Measurements from ENCODE around the gene ECM2.

The ECM2 gene

GRCh38 chr9:92527832-92528521 lies 7.8 kb downstream of the ECM2 start:
- DNase-seq (ENCODE audit: low read depth) = no peak

DNA sequence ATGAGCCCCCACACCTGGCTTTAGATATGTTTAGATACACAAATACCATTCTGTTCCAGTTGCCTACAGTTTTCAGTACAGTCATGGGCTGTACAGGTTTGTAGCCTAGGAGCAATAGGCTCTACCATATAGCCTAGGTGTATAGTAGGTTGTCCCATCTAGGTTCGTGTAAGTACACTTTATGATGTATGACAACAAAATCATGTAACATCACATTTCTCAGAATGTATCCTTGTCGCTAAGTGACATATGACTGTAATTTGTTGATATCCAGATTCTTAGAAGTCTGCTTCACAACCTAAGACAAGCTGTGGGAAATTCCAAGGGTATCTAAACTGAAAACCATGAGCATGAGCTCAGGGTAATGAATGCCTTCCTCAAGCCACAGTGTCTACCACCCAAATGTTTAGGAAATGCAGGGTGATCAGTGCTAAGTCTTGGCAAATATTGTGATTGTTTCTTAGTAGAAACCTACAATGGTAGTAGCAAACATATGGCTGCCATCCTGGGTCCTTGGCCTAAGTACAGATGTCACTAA lies 8.4 kb downstream of the ECM2 start:
- DNase-seq (ENCODE audit: low read depth) = no peak

DNA sequence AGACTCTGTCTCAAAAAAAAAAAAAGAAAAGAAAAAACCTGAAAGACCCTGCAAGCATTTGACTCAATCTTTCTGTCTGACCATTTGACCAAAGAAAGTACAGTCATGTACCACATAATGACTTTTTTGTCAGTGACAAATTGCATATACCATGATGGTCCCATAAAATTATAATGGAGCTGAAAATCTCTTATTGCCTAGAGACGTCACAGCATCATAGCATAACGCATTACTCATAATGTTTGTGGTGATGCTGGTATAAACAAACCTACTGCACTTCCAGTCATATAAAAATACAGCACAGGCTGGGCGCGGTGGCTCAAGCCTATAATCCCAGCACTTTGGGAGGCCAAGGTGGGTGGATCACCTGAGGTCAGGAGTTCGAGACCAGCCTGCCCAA lies 10.5 kb downstream of the ECM2 start:
- DNase-seq (ENCODE audit: low read depth) = no peak

DNA sequence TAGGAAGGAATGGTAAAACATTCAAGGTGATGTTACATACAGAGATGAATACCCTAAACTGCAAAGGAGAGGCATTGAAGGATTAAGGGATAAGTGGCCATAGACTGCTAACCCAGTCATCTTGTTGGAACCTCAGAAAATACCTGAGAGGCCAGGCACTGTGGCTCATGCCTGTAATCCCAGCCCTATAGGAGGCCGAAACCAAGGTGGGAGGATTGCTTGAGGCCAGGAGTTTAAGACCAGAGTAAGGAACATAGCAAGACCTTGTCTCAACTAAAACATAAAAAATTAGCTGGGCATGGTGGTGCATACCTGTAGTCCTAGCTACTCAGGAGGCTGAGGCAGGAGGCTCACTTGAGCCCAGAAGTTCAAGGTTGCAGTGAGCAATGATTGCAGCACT lies 10.9 kb downstream of the ECM2 start:
- DNase-seq (ENCODE audit: low read depth) = no peak

DNA sequence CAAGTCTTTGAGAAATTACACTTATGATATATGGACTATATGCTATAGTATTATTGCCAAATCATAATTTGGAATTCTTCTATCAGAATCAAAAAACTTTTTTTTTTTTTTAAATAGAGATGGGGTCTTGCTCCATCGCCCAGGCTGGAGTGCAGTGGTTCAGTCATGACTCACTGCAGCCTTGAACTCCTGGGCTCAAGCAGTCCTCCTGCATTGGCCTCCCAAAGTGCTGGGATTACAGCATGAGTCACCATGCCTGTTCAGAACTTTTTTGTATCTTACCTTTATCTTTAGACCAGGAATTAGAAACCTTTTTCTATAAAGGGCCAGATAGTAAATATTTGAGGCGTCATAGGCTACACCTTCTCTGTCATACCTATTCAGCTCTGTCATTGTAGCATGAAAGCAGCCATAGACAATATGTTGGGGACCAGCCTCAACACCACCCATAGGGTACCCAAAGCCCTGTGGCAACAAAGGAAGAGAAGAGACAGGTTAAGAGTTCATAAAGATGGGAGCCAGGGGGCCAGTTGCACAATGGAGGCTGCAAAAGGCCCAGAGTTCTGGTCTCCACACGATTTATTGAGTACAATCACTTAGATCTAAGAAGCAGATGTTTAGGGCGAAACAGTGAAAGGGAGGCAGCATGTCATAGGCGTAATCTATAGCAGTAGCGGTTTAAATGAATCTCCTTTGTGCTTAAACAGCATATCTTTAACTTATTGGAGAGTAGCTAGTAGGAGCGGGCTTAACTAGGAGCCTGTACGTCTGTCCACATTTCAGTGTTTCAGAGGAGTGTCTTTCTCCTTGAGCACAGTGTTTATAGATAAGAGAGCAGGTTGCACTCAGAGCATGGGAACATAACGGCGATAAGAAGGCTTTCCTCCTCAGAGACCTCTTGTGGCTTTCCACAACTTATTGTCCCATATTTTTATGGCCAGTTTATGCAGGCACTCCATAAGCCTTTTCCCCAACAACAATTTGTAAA lies 12.5 kb downstream of the ECM2 start:
- DNase-seq (ENCODE audit: low read depth) = no peak

DNA sequence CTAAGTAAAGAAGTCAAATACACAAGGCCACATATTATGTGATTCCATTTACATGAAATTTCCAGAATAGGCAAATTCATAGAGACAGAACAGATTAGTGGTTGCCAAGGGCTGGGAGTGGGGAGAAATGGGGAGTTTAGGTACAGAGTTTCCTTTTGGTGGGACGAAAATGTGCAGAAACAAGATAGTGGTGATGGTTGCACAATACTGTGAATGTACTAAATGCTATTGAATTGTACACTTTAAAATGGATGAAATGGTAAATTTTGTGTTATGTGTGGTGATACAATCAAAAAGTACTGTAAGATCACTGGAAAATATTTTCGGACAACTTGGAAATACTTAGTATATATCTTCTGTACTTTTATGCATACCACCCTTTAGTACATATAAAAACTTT lies 15.0 kb downstream of the ECM2 start:
- no peak for DNase-seq (ENCODE audit: low read depth)

DNA sequence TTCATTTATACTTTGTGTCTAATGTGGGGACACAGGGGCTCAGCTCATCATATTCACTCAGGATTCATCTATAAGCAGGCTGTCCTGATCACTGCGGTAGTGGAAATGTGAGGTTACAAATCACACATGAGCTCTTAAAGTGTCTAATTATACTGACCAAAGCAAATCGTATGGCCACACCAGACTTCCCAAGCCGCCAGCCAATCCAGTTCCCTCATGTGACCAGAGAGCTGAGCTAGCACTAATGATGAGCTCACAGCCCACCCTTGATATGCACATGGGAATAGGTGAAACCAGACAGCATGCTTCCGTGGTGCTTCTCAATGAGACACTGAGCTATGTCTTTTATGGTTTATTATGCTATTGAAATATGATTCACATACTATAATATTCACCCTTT lies 17.6 kb downstream of the ECM2 start:
- no peak for DNase-seq (ENCODE audit: low read depth)

- no peak for DNase-seq (ENCODE audit: low read depth)
These were observed 18.7 kb downstream of the ECM2 start for GRCh38 chr9:92517046-92517445.

DNA sequence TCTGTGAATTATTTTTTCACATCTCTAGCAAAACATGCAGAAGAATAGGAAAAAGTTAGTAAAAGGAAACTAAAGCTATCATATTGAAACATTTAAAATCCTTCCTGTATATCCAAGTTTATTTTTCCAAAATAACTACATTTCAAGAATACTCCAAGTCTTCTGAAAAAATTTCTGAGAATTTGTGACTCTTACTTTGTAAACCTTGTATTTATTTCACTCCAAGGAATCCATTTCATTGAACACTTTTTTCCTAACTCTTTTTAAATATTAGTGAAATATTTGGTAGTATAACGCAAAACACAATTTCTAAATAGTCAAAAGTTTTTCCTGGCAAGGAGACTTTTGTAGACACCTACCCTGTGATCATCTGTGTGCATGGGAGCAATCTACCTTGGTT lies 19.3 kb downstream of the ECM2 start:
- no peak for DNase-seq (ENCODE audit: low read depth)

DNA sequence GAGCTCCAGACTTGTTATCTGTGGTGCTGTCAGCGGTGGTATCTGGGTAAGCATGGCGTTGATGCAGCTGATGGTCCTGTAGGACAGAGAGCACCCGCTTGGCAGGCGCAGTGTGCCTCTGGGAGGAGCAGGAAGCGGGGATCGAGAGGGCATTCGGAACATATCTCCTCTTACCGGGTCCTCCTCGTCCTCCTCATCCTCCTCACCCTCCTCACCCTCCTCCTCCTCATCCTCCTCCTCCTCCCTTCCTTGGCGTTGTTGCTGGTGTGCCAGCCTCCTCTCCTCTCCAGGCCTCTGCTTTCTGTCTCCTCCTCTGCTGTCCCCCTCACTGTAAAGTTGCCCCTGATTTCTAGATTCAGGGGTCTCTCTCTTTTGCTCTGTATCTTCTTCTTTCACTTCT lies 21.2 kb downstream of the ECM2 start:
- no peak for DNase-seq (ENCODE audit: low read depth)

- no peak for DNase-seq (ENCODE audit: low read depth)
These were observed 22.4 kb downstream of the ECM2 start for GRCh38 chr9:92513349-92513748.

GRCh38 chr9:92512622-92513021 lies 23.2 kb downstream of the ECM2 start:
- no peak for DNase-seq (ENCODE audit: low read depth)

- no peak for DNase-seq (ENCODE audit: low read depth)
These were observed 25.0 kb downstream of the ECM2 start for GRCh38 chr9:92510747-92511146.

DNA sequence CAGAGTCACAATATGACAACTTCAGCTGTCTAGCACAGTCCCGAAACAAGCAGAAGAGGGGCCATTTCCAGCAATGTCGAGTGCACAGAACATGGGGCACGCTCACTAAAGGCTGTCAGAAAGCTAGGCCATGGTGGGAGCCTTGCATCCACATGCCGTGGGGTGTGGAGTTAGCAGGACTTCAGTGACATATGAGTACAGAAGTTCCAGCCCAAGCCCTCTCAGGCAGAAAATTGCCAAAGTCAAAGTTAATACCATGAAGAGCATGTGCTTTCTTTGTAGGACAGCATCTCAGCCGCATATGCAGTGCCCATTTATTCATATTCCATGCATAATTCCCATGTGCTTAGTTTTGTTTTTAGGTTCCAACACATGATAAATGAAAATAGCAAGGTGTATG lies 26.7 kb downstream of the ECM2 start:
- DNase-seq (ENCODE audit: low read depth) = no peak

DNA sequence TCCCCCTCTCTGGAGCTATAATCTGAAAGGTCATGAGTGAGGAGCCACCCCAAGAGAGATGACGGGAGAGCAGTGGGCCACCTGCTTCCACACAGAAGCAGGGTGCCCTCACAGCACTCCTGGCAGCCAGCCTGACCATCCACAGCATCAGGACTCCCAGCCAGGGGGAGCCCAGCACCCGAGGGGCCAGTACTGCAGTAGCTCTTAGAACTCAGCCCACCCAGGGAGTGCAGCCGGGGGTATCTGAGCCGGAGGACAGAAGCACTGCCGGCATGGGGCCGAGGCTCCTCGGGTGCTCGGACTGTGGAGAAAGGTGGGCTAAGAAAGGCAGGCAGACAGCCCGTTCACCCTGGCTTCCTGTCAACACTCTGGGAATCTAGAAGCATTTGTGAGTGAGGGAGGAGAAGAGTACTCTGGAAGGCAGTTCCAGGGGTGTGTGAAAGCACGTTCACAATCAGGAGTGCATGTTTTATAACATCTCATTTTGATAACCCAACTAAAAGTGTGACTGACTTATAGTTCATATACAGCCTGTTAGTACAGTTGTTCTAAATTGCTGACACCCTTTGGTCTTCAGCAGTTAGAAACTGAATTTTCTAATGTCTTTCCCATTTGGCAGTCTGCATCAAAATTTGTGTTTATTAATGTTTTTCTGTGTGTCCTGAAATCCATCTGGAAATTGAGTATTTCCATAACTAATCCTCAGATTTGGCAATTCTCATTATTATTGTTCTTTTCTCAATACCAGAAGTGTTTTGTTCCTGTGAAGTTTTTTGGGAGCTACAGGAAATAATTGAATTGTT lies 27.6 kb downstream of the ECM2 start:
- no peak for DNase-seq (ENCODE audit: low read depth)

DNA sequence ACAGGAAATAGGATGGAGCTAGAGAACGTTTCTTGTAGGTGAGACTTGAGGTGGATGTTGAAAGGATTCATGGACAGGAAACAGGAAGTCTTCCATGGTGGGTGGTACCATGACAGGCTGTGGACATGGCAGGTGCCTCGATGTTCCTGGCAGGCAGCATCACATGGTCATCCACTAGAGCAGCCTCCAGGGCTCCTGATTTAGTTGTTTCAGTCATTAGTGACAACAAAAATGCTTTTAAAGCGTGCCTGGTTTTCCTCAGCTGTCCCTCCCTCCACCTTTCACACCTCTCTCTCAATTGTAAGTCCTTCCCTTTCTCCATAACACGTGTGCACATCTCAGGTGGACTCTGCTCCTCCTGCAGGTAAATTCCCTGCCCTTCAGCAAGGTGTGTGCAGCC lies 28.3 kb downstream of the ECM2 start:
- no peak for DNase-seq (ENCODE audit: low read depth)

DNA sequence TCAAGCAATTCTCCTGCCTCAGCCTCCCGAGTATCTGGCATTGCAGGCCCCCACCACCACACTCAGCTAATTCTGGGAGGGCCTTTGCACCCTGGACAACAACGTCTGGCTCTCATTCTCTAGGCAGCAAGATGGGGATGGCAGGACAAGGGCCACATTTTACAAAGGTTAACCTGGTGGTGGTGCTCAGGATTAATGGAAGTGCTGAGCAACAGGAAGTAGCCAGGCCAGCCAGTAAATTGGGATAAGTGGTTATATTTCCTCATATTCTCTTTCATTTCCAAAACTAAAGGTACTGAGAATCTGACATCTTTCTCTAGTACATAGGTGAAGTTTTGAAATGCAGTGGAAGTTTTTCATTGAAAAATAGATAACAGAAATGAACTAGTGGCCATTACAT lies 28.8 kb downstream of the ECM2 start:
- DNase-seq (ENCODE audit: low read depth) = no peak

DNA sequence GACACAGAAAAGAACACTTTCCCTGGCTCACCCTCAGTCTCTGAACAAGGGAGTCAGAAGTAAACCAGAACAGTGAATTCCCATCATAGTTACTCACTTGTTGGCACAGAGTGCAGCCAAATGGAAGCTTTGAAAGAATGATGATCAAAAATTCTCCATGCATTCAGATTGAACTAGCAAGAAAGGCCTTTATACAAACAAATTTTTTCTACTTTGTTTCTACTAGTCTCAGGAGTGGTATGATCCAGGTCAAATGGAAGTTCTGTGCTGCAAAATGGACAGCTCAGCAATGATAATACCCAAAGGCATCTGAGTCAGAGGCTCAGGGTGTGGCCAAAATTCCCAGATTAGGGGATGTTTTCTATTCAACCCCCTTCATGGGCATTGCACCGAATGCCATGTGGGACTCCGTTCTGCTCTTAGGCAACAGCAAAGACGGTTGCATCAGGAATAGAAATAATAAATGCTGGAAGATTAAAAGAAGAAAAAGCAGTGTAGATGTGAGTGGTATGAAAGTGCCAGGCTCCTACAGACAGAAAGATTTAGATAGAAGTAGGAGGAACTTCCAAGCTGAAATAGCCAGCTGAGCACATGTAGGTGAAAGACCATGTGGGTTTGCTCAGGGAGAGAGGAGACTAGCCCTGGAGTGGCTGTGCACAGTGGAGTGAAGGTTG lies 29.5 kb downstream of the ECM2 start:
- no peak for DNase-seq (ENCODE audit: low read depth)

DNA sequence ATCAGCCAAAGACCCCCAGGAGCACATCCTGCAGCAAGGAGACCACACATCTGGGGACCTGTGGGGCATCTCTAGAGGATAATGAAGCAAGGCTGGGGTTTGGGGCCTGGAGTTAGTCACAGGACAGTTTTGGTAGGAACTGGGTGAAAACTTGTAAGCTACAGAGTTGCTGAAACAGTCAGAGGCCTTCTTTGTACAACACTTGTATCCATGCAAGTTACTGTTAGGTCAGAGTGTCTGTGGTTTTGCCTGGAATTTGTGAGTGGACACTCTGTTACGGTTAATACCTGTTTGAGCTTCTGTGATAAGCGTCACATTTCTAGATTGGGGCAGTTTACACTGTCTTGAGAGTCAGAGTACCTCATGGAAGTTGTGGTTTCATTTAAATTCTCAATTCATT lies 30.9 kb downstream of the ECM2 start:
- no peak for DNase-seq (ENCODE audit: low read depth)

DNA sequence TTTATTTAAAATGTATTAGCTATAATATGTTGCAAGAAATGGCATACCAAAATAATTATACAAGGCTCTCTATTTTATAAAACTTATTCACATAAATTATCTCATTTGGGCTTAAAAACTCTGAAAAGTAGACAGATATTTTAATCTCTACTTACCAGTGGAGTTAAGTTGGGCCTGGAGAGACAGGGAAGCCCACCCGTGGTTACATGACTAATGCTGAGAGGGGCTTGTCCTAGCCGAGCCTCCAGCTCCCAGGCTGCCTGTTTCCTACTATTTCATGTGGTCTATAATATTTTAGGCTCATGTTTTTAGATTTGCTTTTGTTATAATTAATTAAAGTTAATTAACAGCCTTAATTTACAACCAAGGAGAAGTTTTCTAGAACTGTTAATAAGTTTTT lies 32.6 kb downstream of the ECM2 start:
- DNase-seq (ENCODE audit: low read depth) = no peak

DNA sequence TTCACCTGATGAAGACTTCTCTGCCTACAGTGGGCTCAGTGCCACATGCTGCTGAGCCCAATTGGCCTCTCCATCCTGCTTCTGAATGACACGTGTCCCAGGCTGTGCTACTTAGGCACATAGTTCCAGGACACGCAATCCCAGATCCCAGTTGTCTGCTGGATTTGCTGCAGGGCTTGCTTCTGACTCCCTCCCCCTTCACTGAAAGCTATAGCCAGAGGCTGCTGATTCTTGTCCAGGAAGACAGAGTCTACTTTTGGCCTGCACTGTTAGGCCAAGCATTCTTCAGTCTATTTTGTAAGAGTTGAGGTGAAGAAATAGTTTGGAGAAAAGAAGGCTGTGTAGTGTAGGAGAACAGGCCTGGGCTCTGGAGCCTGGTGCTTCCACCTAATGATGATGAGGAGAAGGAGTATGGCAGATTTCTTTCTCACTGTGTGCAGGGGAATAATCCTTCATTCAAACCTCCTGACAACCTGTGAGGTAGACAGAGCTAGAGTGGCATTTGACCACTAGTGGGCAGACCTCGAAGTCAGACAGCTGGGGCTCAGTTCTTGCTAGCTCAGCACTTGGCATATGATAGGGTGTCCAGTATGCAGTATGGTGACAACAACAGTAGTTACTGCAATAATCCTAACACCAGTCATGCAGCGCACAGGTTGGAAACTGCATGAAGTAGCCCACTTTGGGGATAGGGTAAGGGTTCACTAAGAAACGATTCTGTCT lies 34.0 kb downstream of the ECM2 start:
- no peak for DNase-seq (ENCODE audit: low read depth)
